Transverse colon (tissue), 4 donors: ENCODE results near the gene CTBP2. TPM values are rescaled to one million over a fixed set of nuclear protein-coding genes. Genes with fewer than 3 reads are reported as not detected.

ENCODE experiments used
- DNase-seq: peaks from one replicate; pipeline ENCODE4 v3.0.0-alpha.2; 2019
- H3K27ac ChIP-seq, 4 donors: fragments of 200-600 bp; sonication (generic); 2 replicates each; pipeline ENCODE4 v1.5.1; 2016 to 2018; ENCODE audit warnings: inconsistent platforms in 4 of 4
- H3K27me3 ChIP-seq: fragments of 200-600 bp; sonication (generic); 2 replicates; pipeline ENCODE4 v1.5.1; 2017; ENCODE audit warnings: inconsistent platforms
- H3K36me3 ChIP-seq, 4 donors: fragments of 200-600 bp; sonication (generic); 2 replicates each; pipeline ENCODE4 v1.5.1; 2017 to 2019; ENCODE audit warnings: inconsistent platforms in 4 of 4
- H3K4me1 ChIP-seq, 4 donors: fragments of 200-600 bp; sonication (generic); 2 replicates each; pipeline ENCODE4 v1.5.1; 2017 to 2020; ENCODE audit warnings: inconsistent platforms in 4 of 4
- H3K4me3 ChIP-seq, 4 donors: fragments of 200-600 bp; sonication (generic); 1 replicate in 1 of 4; 2 replicates in 3 of 4; pipeline versions ENCODE4 v1.5.1 to v1.6.1; 2017 to 2019; ENCODE audit warnings: inconsistent platforms in 4 of 4
- H3K9me3 ChIP-seq, 2 donors: fragments of 200-600 bp; sonication (generic); 2 replicates each; pipeline ENCODE4 v1.5.1; 2017 to 2019; ENCODE audit warnings: inconsistent platforms in 2 of 2
- CTCF ChIP-seq, 5 experiments: fragments of 200-600 bp in 3 of 5; fragments of 450-650 bp in 2 of 5; sonication (generic) in 3 of 5; IDR thresholded peaks; 1 replicate in 2 of 5; 2 replicates in 3 of 5; pipeline ENCODE4 v1.5.1; 2016 to 2017; ENCODE audit warnings: antibody characterized with exemption in 5 of 5, inconsistent platforms in 3 of 5, mild to moderate bottlenecking in 2 of 5, moderate library complexity in 1 of 5
- EP300 ChIP-seq: sonication (generic); formaldehyde crosslinking; IDR thresholded peaks from one replicate; pipeline ENCODE4 v1.6.1; 2017; ENCODE audit warnings: antibody characterized with exemption, low read depth
- POLR2A ChIP-seq: fragments of 450-650 bp; IDR thresholded peaks from one replicate; pipeline ENCODE4 v1.6.1; 2016; ENCODE audit warnings: antibody characterized with exemption, mild to moderate bottlenecking, moderate library complexity
- POLR2AphosphoS5 ChIP-seq, 3 donors: sonication (generic); formaldehyde crosslinking; IDR thresholded peaks; one replicate each; pipeline ENCODE4 v1.6.1; 2016; ENCODE audit warnings: antibody characterized with exemption in 3 of 3
- WGBS, 2 donors: methylation state at CpG; one replicate each; pipeline ENCODE4 v1.1.5; 2018; ENCODE audit warnings: low coverage in 1 of 2; 5-methylcytosine and 5-hydroxymethylcytosine counted together
- in situ Hi-C, 4 donors: fragments of 200-750 bp; cut with MboI; loops; one replicate each; pipeline versions ENCODE4 v1.15.0 to v1.15.1; 2017; ENCODE audit warnings: low sequenced_read_pairs in 3 of 4, low pct_ligation_motif_present in 1 of 4, low pct_unique_long_range_greater_than_20kb in 1 of 4
- intact Hi-C: fragments of 100-400 bp; cut with DNase I; formaldehyde crosslinking; loops from one replicate; pipeline ENCODE4 v1.15.1; 2023; ENCODE audit warnings: low total_unique reads
- total RNA-seq, 4 donors: library from RNA; depleted of rRNA; stranded (reverse); fragments of >200 nt; gene quantifications; one replicate each; pipeline ENCODE4 v1.1.0, GENCODE V29; 2016

CTBP2 gene
- total RNA-seq, 4 donors from 2014 or later: 71.9 to 247 (median 98.4) TPM

- Histone ChIP-seq H3K27ac (no peak overlapping the region), H3K36me3 (no peaks in the 10 kb centered on the region), H3K4me1 (peaks cover 22 to 47% (median 30%) of the 10 kb centered on the region in 4 donors), H3K4me3 (no peak overlapping the region), H3K27me3 (no peaks in the 10 kb centered on the region), H3K9me3 (no peaks in the 10 kb centered on the region)
- in situ Hi-C loops: loop anchor here in 1 of 4 donors (25.0 kb wide), 1 partner anchor 685 kb away; the partner anchor contains the start of gene EDRF1
- intact Hi-C loops: no loop called here
- TF ChIP-seq EP300 (no peak), CTCF (IDR thresholded peaks at IDR 0.05) (no peak), POLR2A (no peak), POLR2AphosphoS5 (IDR thresholded peaks at IDR 0.05) (no peak)
- DNase-seq: no peak
- 93% methylated on average over 40 of the region's 40 CpGs; no CpG with 5 or more reads in 1 of the 2 donors for WGBS, 2 donors
Measured at GRCh38 chr10:125026974-125027735, 133.2 kb downstream of the CTBP2 start.

- intact Hi-C loops: no loop called here
- Histone ChIP-seq H3K27me3 (no peaks in the 10 kb centered on the region), H3K4me1 (peaks cover 22 to 47% (median 30%) of the 10 kb centered on the region in 4 donors), H3K4me3 (no peak overlapping the region), H3K27ac (no peak overlapping the region), H3K9me3 (no peaks in the 10 kb centered on the region), H3K36me3 (no peaks in the 10 kb centered on the region)
- no peak for DNase-seq
- in situ Hi-C loops: loop anchor here in 1 of 4 donors (25.0 kb wide), 1 partner anchor 686 kb away; the partner anchor contains the start of gene EDRF1
- TF ChIP-seq POLR2AphosphoS5 (IDR thresholded peaks at IDR 0.05) (no peak), CTCF (IDR thresholded peaks at IDR 0.05) (no peak), POLR2A (no peak), EP300 (no peak)
- WGBS, 2 donors: 94% methylated on average over 46 of the region's 51 CpGs; no CpG with 5 or more reads in 1 of the 2 donors
Measured at GRCh38 chr10:125026036-125026931, 134.1 kb downstream of the CTBP2 start.

GRCh38 chr10:125025341-125025740 is 135.0 kb downstream of the CTBP2 start:
- no peaks in the 10 kb centered on the region for H3K36me3 ChIP-seq
- in situ Hi-C loops: loop anchor here in 1 of 4 donors (25.0 kb wide), 1 partner anchor 687 kb away; the partner anchor contains the start of gene EDRF1

More at GRCh38 chr10:125025341-125025740, 135.0 kb downstream of the CTBP2 start:
- 43 to 58% methylated on average over 1 to 12 of the region's 12 CpGs for WGBS, 2 donors
- Histone ChIP-seq H3K27me3 (no peaks in the 10 kb centered on the region), H3K4me3 (no peak overlapping the region), H3K27ac (no peak overlapping the region), H3K4me1 (peaks cover 22 to 43% (median 28%) of the 10 kb centered on the region in 4 donors), H3K9me3 (no peaks in the 10 kb centered on the region)
- TF ChIP-seq POLR2A: no peak
- no peak for TF ChIP-seq CTCF (IDR thresholded peaks at IDR 0.05)
- TF ChIP-seq EP300: no peak
- no peak for TF ChIP-seq POLR2AphosphoS5 (IDR thresholded peaks at IDR 0.05)
- DNase-seq: no peak
- intact Hi-C loops: no loop called here
